ENCODE measurements around the gene FLYWCH1.

GRCh38 chr16:2923481-2923880 lies 11.8 kb downstream of the FLYWCH1 start:
- TF ChIP-seq CTCF (IDR thresholded peaks at IDR 0.05) (no peak), POLR2A (IDR thresholded peaks at IDR 0.05) (no peak), POLR2AphosphoS5 (IDR thresholded peaks at IDR 0.05) (no peak)
